Neural cell (in vitro differentiated cells): ENCODE measurements around the gene SPTBN1. TPM values are rescaled to one million over a fixed set of nuclear protein-coding genes. Genes with fewer than 3 reads are reported as not detected.

ENCODE experiments used
- H2AFZ ChIP-seq: fragments of 200-600, 300-800 bp; sonication (generic), shearing (Covaris generic); 2 replicates; pipeline ENCODE4 v1.6.0; 2014; ENCODE audit warnings: low read depth, mild to moderate bottlenecking, antibody characterized with exemption, low read length, moderate library complexity
- H3F3A ChIP-seq: fragments of 200-600 bp; shearing (Covaris generic); 2 replicates; pipeline ENCODE4 v1.6.1; 2016; ENCODE audit warnings: mild to moderate bottlenecking, moderate library complexity, mixed read lengths, antibody characterized with exemption, low read length; ENCODE audit not compliant: insufficient read depth, poor library complexity, severe bottlenecking
- H3K27ac ChIP-seq: fragments of 200-600, 300-800 bp; sonication (generic), shearing (Covaris generic); 2 replicates; pipeline ENCODE4 v1.5.1; 2014; ENCODE audit warnings: mild to moderate bottlenecking, low read length, moderate library complexity
- H3K27me3 ChIP-seq: fragments of 300-800, 200-600 bp; sonication (generic), shearing (Covaris generic); 2 replicates; pipeline ENCODE4 v1.6.0; 2014; ENCODE audit warnings: mild to moderate bottlenecking, low read depth, low read length, moderate library complexity; ENCODE audit not compliant: insufficient read depth
- H3K36me3 ChIP-seq: fragments of 300-800, 200-600 bp; sonication (generic), shearing (Covaris generic); 2 replicates; pipeline ENCODE4 v1.5.1; 2014; ENCODE audit warnings: mild to moderate bottlenecking, antibody characterized with exemption, low read length, moderate library complexity; ENCODE audit not compliant: insufficient read depth
- H3K4me2 ChIP-seq: fragments of 300-800, 200-600 bp; sonication (generic), shearing (Covaris generic); 2 replicates; pipeline ENCODE4 v1.6.0; 2014; ENCODE audit warnings: mild to moderate bottlenecking, low read length
- H3K4me3 ChIP-seq: fragments of 300-800, 200-600 bp; sonication (generic), shearing (Covaris generic); 2 replicates; pipeline ENCODE4 v1.5.1; 2014; ENCODE audit warnings: mild to moderate bottlenecking, low read length, moderate library complexity
- H3K79me2 ChIP-seq: fragments of 200-600 bp; shearing (Covaris generic); replicated peaks from 2 replicates; pipeline ENCODE4 v1.6.0; 2014; ENCODE audit warnings: mild to moderate bottlenecking, low read length, moderate library complexity; ENCODE audit not compliant: insufficient read depth
- H3K9ac ChIP-seq: fragments of 300-800, 200-600 bp; sonication (generic), shearing (Covaris generic); 2 replicates; pipeline ENCODE4 v1.6.1; 2016; ENCODE audit warnings: mild to moderate bottlenecking, low read length, mixed read lengths
- H3K9me2 ChIP-seq: fragments of 200-600 bp; shearing (Covaris generic); 2 replicates; pipeline ENCODE4 v1.6.1; 2016; ENCODE audit warnings: mild to moderate bottlenecking, low read length, mixed read lengths; ENCODE audit not compliant: insufficient read depth
- H3K9me3 ChIP-seq: fragments of 200-600, 300-800 bp; sonication (generic), shearing (Covaris generic); 2 replicates; pipeline ENCODE4 v1.6.1; 2016; ENCODE audit warnings: mild to moderate bottlenecking, mixed run types, low read length, moderate library complexity, mixed read lengths
- H4K20me1 ChIP-seq: fragments of 200-600 bp; shearing (Covaris generic); 2 replicates; pipeline ENCODE4 v1.6.1; 2016; ENCODE audit warnings: mild to moderate bottlenecking, mixed run types; ENCODE audit not compliant: insufficient read depth
- CTCF ChIP-seq: fragments of 450-650 bp; IDR thresholded peaks from 2 replicates; pipeline ENCODE4 v1.5.1; 2014; ENCODE audit warnings: antibody characterized with exemption, mild to moderate bottlenecking, moderate library complexity; ENCODE audit not compliant: poor library complexity, severe bottlenecking
- EP300 ChIP-seq: fragments of 450-650 bp; conservative IDR thresholded peaks from 2 replicates; pipeline ENCODE4 v1.6.1; 2014; ENCODE audit warnings: antibody characterized with exemption, mild to moderate bottlenecking, moderate library complexity; ENCODE audit not compliant: poor library complexity, severe bottlenecking
- EZH2 ChIP-seq: fragments of 200-600, 300-800 bp; shearing (Covaris generic), sonication (generic); IDR thresholded peaks from 2 replicates; pipeline ENCODE4 v1.6.1; 2014; ENCODE audit warnings: antibody characterized with exemption, low read length, borderline replicate concordance, mild to moderate bottlenecking; ENCODE audit not compliant: insufficient read depth, poor library complexity, severe bottlenecking
- MXI1 ChIP-seq: fragments of 450-650 bp; conservative IDR thresholded peaks from 2 replicates; pipeline ENCODE4 v1.6.1; 2014; ENCODE audit warnings: antibody characterized with exemption, mild to moderate bottlenecking; ENCODE audit not compliant: poor library complexity, severe bottlenecking
- POLR2AphosphoS5 ChIP-seq: IDR thresholded peaks from 2 replicates; pipeline ENCODE4 v1.6.1; 2012
- RAD21 ChIP-seq: fragments of 450-650 bp; conservative IDR thresholded peaks from 2 replicates; pipeline ENCODE4 v1.6.1; 2014; ENCODE audit warnings: antibody characterized with exemption, mild to moderate bottlenecking, moderate library complexity
- REST ChIP-seq: IDR thresholded peaks from 2 replicates; pipeline ENCODE4 v1.6.1; 2012; ENCODE audit warnings: borderline replicate concordance
- SMC3 ChIP-seq: fragments of 450-650 bp; conservative IDR thresholded peaks from 2 replicates; pipeline ENCODE4 v1.6.1; 2014; ENCODE audit warnings: antibody characterized with exemption, mild to moderate bottlenecking, moderate library complexity; ENCODE audit not compliant: poor library complexity
- TAF1 ChIP-seq: IDR thresholded peaks from 2 replicates; pipeline ENCODE4 v1.6.1; 2012; ENCODE audit warnings: low read depth
- polyA plus RNA-seq: library from polyadenylated mRNA; depleted of rRNA; stranded (reverse); fragments of >200 nt; gene quantifications from 2 replicates; pipeline ENCODE4 v1.2.3, GENCODE V29; 2014

SPTBN1 gene
- polyA plus RNA-seq, 1 donor from 2014 or later, result 92.1 TPM

- Histone ChIP-seq H3F3A (no peaks in the 10 kb centered on the region), H3K36me3 (no peaks in the 10 kb centered on the region), H3K79me2 (peaks cover 1% of the 10 kb centered on the region), H2AFZ (no peak overlapping the region), H3K27ac (no peak overlapping the region), H3K4me3 (no peak overlapping the region), H3K27me3 (no peaks in the 10 kb centered on the region), H3K9me2 (no peaks in the 10 kb centered on the region), H3K9ac (no peak overlapping the region), H4K20me1 (peaks cover 3% of the 10 kb centered on the region), H3K9me3 (no peaks in the 10 kb centered on the region), H3K4me2 (no peak overlapping the region)
- no peak for TF ChIP-seq CTCF
- TF ChIP-seq SMC3, result no peak
- no peak for TF ChIP-seq EP300
- no peak for TF ChIP-seq POLR2AphosphoS5
- no peak for TF ChIP-seq RAD21
- TF ChIP-seq EZH2, result no peak
- no peak for TF ChIP-seq TAF1
- no peak for TF ChIP-seq REST
- no peak for TF ChIP-seq MXI1
Observed at GRCh38 chr2:54589340-54590215, 133.5 kb downstream of the SPTBN1 start.

- H4K20me1 ChIP-seq, result peaks cover 3% of the 10 kb centered on the region
Observed at GRCh38 chr2:54590216-54591120, 134.3 kb downstream of the SPTBN1 start.

More at GRCh38 chr2:54590216-54591120, 134.3 kb downstream of the SPTBN1 start:
- Histone ChIP-seq H3K27me3 (no peaks in the 10 kb centered on the region), H3K9ac (no peak overlapping the region), H2AFZ (no peak overlapping the region), H3K9me3 (no peaks in the 10 kb centered on the region), H3F3A (no peaks in the 10 kb centered on the region), H3K9me2 (no peaks in the 10 kb centered on the region), H3K4me3 (no peak overlapping the region), H3K4me2 (no peak overlapping the region), H3K79me2 (no peaks in the 10 kb centered on the region), H3K36me3 (no peaks in the 10 kb centered on the region), H3K27ac (no peak overlapping the region)
- TF ChIP-seq EZH2, result no peak
- no peak for TF ChIP-seq SMC3
- TF ChIP-seq MXI1, result no peak
- no peak for TF ChIP-seq RAD21
- TF ChIP-seq TAF1, result no peak
- TF ChIP-seq POLR2AphosphoS5, result no peak
- no peak for TF ChIP-seq REST
- TF ChIP-seq CTCF, result no peak
- no peak for TF ChIP-seq EP300
